Globus pallidus (tissue), 1 donor: ENCODE data around the gene DAW1.
A peak's percentile ranks its signal among the peaks of the same experiment; 100 is the strongest.
"Not testable (repeated sequence)": the region's sequence is repeated elsewhere in the genome, so short reads cannot be mapped to it uniquely, and the experiment has no call there.

Source experiments
- DNase-seq: peaks from one replicate; pipeline ENCODE4 v3.0.0-alpha.2; 2015; ENCODE audit warnings: low spot score

DAW1 gene

GRCh38 chr2:227914362-227914761 lies 42.9 kb downstream of the DAW1 start:
- no peak for DNase-seq

- no peak for DNase-seq
These were observed 50.2 kb downstream of the DAW1 start for GRCh38 chr2:227921648-227922047.

GRCh38 chr2:227932001-227932400 lies 60.6 kb downstream of the DAW1 start:
- DNase-seq, result no peak

DNA sequence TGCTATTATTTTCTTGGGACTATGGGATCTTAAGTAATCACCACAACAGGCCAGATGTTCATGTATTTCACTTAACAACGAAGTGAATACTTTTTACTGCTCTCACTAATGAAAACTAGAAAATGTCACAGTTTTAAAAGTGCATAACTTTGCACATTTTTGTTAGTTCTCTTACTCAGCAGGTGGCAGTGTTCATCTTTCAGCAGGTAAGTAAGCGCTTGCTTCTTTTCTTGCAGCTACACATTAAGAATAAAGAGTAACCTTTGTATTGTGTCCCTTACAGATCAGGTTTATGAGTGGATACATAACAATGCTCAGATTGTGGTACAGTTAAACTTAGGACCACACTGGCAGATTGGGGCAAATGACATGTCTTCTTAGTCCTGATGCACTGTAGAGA lies 61.0 kb downstream of the DAW1 start:
- DNase-seq, result no peak

- DNase-seq, result no peak
These were observed 62.5 kb downstream of the DAW1 start for GRCh38 chr2:227933884-227934283.

- DNase-seq, result not testable (repeated sequence)
These were observed 64.8 kb downstream of the DAW1 start for GRCh38 chr2:227936249-227936648.

- peak; percentile 91 for DNase-seq
These were observed 68.0 kb downstream of the DAW1 start for GRCh38 chr2:227939271-227940027.

DNA sequence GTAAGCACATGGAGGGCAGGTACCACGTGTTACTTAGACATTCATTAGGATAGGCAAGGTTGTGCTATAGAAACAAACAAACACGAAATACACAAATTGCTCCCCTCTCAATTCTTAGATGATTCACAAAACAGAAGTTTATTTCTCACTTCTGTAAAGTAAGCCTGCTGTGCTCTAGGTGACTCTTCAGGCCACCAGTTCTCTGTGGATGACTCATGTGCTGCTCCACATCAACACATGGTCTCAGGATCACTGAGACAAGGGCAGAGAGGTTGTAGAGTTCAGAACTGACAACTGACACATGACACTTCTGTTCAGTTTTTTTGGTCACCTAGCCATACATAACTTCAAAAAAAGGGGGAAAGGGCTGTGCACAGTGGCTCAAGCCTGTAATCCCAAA lies 70.6 kb downstream of the DAW1 start:
- no peak for DNase-seq

DNA sequence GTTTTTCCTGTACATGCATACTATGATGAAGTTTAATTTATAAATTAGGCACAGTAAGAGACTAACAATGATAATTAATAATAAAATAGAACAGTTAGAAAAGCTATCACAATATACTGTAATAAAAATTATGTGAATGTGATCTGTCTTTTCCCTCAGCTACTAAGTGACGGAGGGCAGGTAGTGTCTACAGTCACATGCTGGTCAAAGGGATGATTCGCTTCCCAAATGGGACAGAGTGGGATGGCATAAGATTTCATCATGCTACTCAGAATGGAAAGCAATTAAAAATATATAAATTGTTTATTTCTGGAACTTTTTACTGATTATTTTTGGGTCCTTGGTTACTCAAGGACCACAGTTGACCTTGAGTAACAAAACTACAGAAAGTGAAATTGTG lies 71.5 kb downstream of the DAW1 start:
- DNase-seq, result no peak

DNA sequence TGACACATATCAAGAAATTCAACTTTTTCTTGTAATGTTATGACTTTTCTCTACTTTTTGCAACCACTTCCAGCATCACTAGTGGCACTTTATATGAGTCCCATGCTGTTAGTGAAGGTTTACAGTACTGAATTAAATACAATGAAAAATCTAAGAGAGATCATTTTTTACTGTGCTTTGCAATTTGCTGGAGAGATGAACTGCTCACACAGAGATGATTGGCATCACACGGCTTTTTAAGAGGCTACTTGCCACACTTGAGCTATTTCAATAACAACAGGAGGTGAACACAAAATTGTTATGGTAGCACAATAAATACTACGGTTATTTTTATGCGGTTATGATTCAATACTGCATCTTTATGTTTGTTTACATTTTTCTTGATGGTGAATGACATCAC lies 88.9 kb downstream of the DAW1 start:
- DNase-seq, result no peak

- DNase-seq, result no peak
These were observed 100.3 kb downstream of the DAW1 start for GRCh38 chr2:227971619-227972230.

DNA sequence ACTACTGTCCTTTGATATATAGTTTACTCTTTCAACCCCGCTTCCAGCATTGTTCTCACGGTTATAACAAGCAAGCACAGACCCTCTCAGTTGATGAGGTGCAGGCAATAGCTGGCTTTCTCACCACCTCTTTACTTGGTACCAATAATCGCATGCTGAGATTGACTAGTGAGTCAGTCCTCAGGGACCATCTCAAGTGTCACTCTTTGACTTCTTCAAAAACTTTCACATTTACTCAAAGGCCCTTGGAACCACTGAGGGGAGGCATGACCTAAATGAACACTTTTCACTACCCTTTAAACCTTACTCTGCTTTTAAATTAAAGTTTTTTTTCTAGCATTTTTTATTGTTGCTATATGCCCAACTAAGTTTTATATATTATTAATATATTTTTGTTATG lies 101.8 kb downstream of the DAW1 start:
- DNase-seq, result no peak
